Measurements from ENCODE around the gene S100A10. TPM values are rescaled to one million over a fixed set of nuclear protein-coding genes. Genes with fewer than 3 reads are reported as not detected.

The S100A10 gene
- total RNA-seq, 1 donor from 2014 or later = 219 TPM

DNA sequence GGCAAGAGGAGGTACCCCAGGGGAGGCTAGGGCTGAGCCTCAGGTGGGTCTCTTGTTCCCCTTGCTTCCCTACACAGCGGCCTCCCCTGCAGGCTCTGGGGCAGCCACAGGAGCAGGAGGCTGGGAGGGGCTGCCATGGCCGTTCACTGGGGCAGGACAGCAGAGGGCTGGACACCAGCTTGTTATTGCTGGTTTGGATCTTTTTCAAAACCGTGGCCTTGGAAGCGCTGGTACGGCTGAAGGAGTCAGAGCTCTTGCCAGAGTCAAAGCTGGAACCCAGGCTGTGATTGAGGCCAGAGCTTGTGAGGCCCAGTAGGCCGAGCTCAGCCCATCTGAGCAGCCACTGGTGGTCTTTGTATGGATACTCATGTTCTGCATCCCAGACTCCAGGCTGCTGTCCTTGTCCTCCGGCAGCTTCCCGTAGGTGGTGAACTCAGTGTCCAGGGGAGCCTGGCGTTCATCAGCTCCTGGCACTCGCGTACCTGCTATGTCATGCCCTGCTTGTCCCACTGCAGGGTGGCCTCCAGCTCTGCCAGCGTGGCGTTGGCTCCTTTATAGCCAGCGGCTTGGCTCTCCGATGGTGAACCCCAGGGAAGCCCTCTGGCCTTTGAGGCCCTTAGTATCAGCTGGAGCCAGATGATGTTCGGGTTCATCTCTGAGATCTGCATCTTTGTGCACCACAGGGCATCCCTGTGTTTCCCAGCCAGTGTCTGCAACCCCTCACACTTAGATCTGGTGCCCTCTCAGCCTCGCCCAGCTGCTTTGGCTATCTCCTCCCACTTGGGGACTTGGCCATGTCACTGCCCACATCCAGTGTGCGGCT lies 44.1 kb downstream of the S100A10 start:
- TF ChIP-seq, protein P1, sequence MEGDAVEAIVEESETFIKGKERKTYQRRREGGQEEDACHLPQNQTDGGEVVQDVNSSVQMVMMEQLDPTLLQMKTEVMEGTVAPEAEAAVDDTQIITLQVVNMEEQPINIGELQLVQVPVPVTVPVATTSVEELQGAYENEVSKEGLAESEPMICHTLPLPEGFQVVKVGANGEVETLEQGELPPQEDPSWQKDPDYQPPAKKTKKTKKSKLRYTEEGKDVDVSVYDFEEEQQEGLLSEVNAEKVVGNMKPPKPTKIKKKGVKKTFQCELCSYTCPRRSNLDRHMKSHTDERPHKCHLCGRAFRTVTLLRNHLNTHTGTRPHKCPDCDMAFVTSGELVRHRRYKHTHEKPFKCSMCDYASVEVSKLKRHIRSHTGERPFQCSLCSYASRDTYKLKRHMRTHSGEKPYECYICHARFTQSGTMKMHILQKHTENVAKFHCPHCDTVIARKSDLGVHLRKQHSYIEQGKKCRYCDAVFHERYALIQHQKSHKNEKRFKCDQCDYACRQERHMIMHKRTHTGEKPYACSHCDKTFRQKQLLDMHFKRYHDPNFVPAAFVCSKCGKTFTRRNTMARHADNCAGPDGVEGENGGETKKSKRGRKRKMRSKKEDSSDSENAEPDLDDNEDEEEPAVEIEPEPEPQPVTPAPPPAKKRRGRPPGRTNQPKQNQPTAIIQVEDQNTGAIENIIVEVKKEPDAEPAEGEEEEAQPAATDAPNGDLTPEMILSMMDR (IDR thresholded peaks at IDR 0.05; ENCODE audit: unreplicated experiment) = no peak
- Mint-ChIP-seq H3K36me3 (no peaks in the 10 kb centered on the region), H3K9me3 (no peaks in the 10 kb centered on the region), H3K4me1 (peaks cover 9% of the 10 kb centered on the region), H3K4me3 (no peak overlapping the region), H3K27ac (no peak overlapping the region), H3K27me3 (ENCODE audit: low read depth) (no peaks in the 10 kb centered on the region)
- DNase-seq (ENCODE audit: low spot score in 2 of 2, unreplicated experiment in 2 of 2) = no peak

DNA sequence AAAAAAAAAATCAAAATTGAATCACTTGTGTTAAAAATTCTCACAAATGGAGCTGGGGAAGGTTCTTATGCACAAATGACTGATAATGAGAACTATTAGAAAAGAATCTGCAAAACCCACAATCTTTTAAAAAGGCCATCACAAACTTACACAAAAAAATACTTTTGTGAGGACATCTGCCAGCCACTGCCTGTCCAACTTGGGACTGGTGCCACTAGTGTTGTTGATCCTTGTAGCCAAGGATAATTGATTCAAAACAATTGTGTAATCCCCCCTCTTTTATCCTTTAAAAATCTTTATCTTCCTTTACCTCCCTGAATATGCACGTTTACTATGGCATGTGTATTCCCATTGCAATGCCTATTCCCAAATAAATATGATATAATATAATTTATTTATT lies 45.2 kb downstream of the S100A10 start:
- no peak for DNase-seq (ENCODE audit: low spot score in 2 of 2, unreplicated experiment in 2 of 2)
- Mint-ChIP-seq H3K4me1 (peaks cover 9% of the 10 kb centered on the region), H3K9me3 (no peaks in the 10 kb centered on the region), H3K27ac (no peak overlapping the region), H3K36me3 (no peaks in the 10 kb centered on the region), H3K27me3 (ENCODE audit: low read depth) (no peaks in the 10 kb centered on the region), H3K4me3 (no peak overlapping the region)
- TF ChIP-seq, protein P1 (IDR thresholded peaks at IDR 0.05; ENCODE audit: unreplicated experiment) = no peak

DNA sequence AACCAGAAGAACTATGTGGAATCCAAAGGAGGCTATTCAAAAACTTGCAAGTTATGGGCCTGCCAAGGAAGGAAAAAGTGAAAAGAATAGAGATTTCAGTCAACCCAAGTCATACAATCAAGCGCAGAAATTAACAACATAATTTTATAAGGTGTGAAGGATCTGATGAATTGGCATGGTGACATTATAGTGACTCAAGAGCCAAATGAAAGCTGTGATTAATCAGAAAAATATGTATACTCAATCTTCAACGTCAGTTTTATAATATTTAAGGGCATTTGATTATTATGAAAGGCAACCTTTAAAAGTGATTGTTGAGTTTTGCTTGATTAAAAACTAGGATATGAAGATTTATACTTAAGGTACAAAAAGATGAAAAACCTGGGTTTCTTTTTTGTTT lies 46.5 kb downstream of the S100A10 start:
- Mint-ChIP-seq H3K27me3 (ENCODE audit: low read depth) (no peaks in the 10 kb centered on the region), H3K27ac (no peak overlapping the region), H3K36me3 (no peaks in the 10 kb centered on the region), H3K4me3 (no peak overlapping the region), H3K9me3 (no peaks in the 10 kb centered on the region), H3K4me1 (peaks cover 9% of the 10 kb centered on the region)
- no peak for DNase-seq (ENCODE audit: low spot score in 2 of 2, unreplicated experiment in 2 of 2)
- TF ChIP-seq, protein P1 (IDR thresholded peaks at IDR 0.05; ENCODE audit: unreplicated experiment) = no peak

DNA sequence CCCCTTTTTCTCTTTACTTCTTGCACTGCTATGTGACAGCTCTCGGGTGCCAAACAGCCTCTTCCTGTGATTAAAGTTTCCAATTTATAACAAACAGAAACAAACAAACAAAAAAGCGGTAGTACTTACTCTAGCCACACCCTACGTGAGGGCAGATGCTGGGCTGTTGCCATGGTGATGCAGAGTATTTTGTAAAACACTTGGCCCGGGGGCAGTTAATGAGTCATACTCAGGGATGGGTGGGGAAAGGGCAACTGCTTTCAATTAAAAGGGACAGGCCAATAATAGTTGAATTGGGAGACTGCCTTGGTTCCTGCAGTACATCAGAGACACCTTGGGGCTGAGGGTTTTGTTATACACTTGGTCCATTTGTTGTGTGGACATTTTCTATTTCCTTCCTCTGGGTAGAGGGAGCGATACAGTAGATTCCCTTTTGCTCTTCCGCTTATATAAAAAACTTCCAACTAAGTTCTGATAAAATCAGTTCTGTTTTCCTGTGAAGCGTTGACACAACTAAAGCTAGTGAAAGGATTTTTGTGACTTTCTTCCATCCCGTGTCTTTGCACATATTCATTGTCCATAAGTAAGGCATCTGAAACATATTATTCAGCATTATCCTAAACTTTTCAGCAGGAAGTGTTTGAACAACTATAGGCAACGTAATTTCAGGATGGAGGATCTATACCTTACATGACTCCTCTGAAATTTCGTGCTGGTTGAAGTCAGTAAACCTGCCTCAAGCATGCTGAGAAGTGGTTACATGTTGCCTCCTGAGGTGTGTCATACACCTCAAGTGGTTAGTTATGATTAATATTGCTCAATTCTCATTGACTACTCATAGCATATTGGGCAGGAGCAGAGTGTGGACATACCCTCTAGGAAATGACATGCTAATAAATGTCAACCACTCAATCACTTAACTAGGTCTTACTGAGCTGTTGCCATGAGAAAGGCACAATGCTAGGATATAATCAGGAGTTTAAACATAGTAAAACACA lies 47.6 kb downstream of the S100A10 start:
- H3K4me3 Mint-ChIP-seq = no peak overlapping the region
- no peaks in the 10 kb centered on the region for H3K27me3 Mint-ChIP-seq (ENCODE audit: low read depth)
- H3K36me3 Mint-ChIP-seq = no peaks in the 10 kb centered on the region
- DNase-seq (ENCODE audit: low spot score in 2 of 2, unreplicated experiment in 2 of 2) = no peak
- no peaks in the 10 kb centered on the region for H3K9me3 Mint-ChIP-seq
- TF ChIP-seq, protein P1 (IDR thresholded peaks at IDR 0.05; ENCODE audit: unreplicated experiment) = no peak
- peaks cover 16% of the 10 kb centered on the region for H3K4me1 Mint-ChIP-seq
- H3K27ac Mint-ChIP-seq = no peak overlapping the region

DNA sequence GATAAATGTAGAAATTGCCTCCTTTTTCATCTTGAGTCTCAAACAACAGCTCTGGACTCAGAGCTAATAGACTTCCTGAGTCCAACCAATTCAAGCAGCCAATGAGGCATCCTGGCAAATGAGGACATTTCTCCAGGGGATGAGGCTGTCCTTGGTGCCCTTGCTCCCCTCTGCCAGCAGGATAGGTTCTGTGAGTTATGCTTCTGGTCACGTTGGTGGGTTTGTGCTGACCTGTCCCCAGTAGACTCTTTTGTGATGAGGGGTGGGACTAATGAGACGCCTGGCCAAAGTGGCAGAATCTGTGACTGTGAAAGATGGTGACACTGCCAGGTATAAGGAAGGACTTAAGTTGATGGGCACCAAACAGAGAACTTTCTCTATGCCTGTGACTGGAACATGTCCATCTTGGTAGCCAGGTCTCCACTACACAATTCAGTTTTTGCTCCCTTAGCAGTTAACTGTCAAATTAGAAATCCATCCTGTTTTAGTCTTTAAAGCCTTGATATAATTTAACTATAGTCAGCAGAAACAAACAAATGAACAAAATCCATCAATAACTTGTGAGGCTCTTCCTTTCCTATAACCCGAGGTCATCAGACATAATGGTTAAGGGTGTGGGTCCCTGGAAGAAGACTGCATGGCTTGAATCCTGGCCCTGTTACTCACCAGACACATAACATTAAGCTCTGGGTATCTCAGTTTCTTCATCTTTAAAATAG lies 48.6 kb downstream of the S100A10 start:
- DNase-seq (ENCODE audit: low spot score in 2 of 2, unreplicated experiment in 2 of 2) = no peak
- Mint-ChIP-seq H3K36me3 (no peaks in the 10 kb centered on the region), H3K4me3 (no peak overlapping the region), H3K4me1 (peaks cover 23% of the 10 kb centered on the region), H3K9me3 (no peaks in the 10 kb centered on the region), H3K27me3 (ENCODE audit: low read depth) (no peaks in the 10 kb centered on the region), H3K27ac (peak overlapping the region; percentile 39)
- TF ChIP-seq, protein P1 (IDR thresholded peaks at IDR 0.05; ENCODE audit: unreplicated experiment) = no peak
